Stomach (tissue), 4 donors: ENCODE results near the gene PRSS27.
"Not testable (repeated sequence)": the region's sequence is repeated elsewhere in the genome, so short reads cannot be mapped to it uniquely, and the experiment has no call there.

Experiments
- CTCF ChIP-seq, 7 experiments: fragments of 450-650 bp in 4 of 7; fragments of 200-600 bp in 3 of 7; sonication (generic) in 3 of 7; IDR thresholded peaks; one replicate each; pipeline ENCODE4 v1.5.1; 2016 to 2019; ENCODE audit warnings: antibody characterized with exemption in 7 of 7, control low read depth in 2 of 7, mild to moderate bottlenecking in 1 of 7
- POLR2A ChIP-seq, 4 donors: fragments of 450-650 bp; IDR thresholded peaks; one replicate each; pipeline ENCODE4 v1.6.1; 2016; ENCODE audit warnings: antibody characterized with exemption in 4 of 4, control low read depth in 2 of 4, mild to moderate bottlenecking in 1 of 4, moderate library complexity in 1 of 4
- POLR2AphosphoS5 ChIP-seq, 3 donors: sonication (generic); formaldehyde crosslinking; IDR thresholded peaks; one replicate each; pipeline ENCODE4 v1.6.1; 2016; ENCODE audit warnings: antibody characterized with exemption in 3 of 3

DNA sequence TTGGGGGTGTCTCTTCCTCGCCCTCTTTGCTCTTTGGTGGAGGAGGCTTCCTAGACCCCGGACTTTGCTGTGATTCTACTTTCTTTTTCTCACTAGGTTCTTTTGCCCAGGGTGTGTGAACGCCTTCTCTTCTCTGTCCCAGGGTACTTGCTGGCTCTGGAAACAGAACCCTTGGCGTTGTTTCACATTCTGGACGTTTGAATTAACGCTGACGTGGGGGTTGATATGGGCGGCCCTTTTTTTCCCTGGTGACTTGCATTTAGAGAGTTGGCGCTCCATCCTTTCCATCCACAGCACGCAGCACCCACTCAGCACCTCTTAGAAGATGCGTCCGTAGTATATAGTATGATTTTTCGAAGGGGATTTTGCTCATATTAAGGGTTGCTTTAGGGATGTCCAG is 37.0 kb downstream of the PRSS27 start:
- TF ChIP-seq POLR2A, POLR2AphosphoS5, CTCF (IDR thresholded peaks at IDR 0.05): not testable (repeated sequence)
